BE2C (cell line): ENCODE results near the gene MTMR2.

ENCODE experiments used
- DNase-seq: peaks from one replicate; pipeline ENCODE4 v3.0.0-alpha.2; 2020
- H3K27me3 ChIP-seq: fragments of 250-450 bp; sonication (Bioruptor Pico); 2 replicates; pipeline ENCODE4 v1.5.1; 2020; ENCODE audit warnings: mild to moderate bottlenecking
- H3K36me3 ChIP-seq: fragments of 250-450 bp; sonication (Bioruptor Pico); 2 replicates; pipeline ENCODE4 v1.5.1; 2020; ENCODE audit warnings: mild to moderate bottlenecking
- H3K4me1 ChIP-seq: fragments of 250-450 bp; sonication (Bioruptor Pico); 2 replicates; pipeline ENCODE4 v1.5.1; 2020
- H3K4me3 ChIP-seq: 2 replicates; pipeline ENCODE4 v1.5.1; 2011; ENCODE audit warnings: low read depth, low read length
- H3K9me3 ChIP-seq: fragments of 250-450 bp; sonication (Bioruptor Pico); 2 replicates; pipeline ENCODE4 v1.5.1; 2020
- CTCF ChIP-seq: IDR thresholded peaks from 2 replicates; pipeline ENCODE4 v1.5.1; 2012; ENCODE audit warnings: mild to moderate bottlenecking, low read depth, low read length

The MTMR2 gene

GRCh38 chr11:95911369-95911759, 12.5 kb downstream of the MTMR2 start:
- no peaks in the 10 kb centered on the region; the same call in 1 of the 2 replicates for H3K4me1 ChIP-seq
- DNase-seq = no peak
- no peak for TF ChIP-seq CTCF
- no peaks in the 10 kb centered on the region for H3K36me3 ChIP-seq
- no peaks in the 10 kb centered on the region for H3K9me3 ChIP-seq
- H3K27me3 ChIP-seq = no peaks in the 10 kb centered on the region
- H3K4me3 ChIP-seq = no peak overlapping the region

GRCh38 chr11:95910638-95911368, 13.1 kb downstream of the MTMR2 start:
- no peak for TF ChIP-seq CTCF
- Histone ChIP-seq H3K4me3 (no peak overlapping the region), H3K36me3 (no peaks in the 10 kb centered on the region), H3K27me3 (no peaks in the 10 kb centered on the region), H3K4me1 (no peaks in the 10 kb centered on the region; the same call in 1 of the 2 replicates), H3K9me3 (no peaks in the 10 kb centered on the region)
- DNase-seq = no peak

GRCh38 chr11:95908826-95909225, 15.1 kb downstream of the MTMR2 start:
- no peak overlapping the region for H3K4me3 ChIP-seq
- TF ChIP-seq CTCF = no peak
- H3K9me3 ChIP-seq = no peaks in the 10 kb centered on the region
- H3K36me3 ChIP-seq = no peaks in the 10 kb centered on the region
- DNase-seq = no peak
- no peaks in the 10 kb centered on the region; the same call in 1 of the 2 replicates for H3K4me1 ChIP-seq
- H3K27me3 ChIP-seq = no peaks in the 10 kb centered on the region

GRCh38 chr11:95907476-95907875, 16.4 kb downstream of the MTMR2 start:
- Histone ChIP-seq H3K4me3 (no peak overlapping the region), H3K4me1 (no peaks in the 10 kb centered on the region; the same call in 1 of the 2 replicates), H3K36me3 (no peaks in the 10 kb centered on the region), H3K27me3 (no peaks in the 10 kb centered on the region), H3K9me3 (no peaks in the 10 kb centered on the region)
- DNase-seq = no peak
- TF ChIP-seq CTCF = no peak

GRCh38 chr11:95904009-95904650, 19.8 kb downstream of the MTMR2 start:
- no peak for DNase-seq
- no peaks in the 10 kb centered on the region for H3K4me1 ChIP-seq
- H3K27me3 ChIP-seq = no peaks in the 10 kb centered on the region
- H3K9me3 ChIP-seq = no peaks in the 10 kb centered on the region
- H3K4me3 ChIP-seq = no peak overlapping the region
- H3K36me3 ChIP-seq = no peaks in the 10 kb centered on the region
- no peak for TF ChIP-seq CTCF

GRCh38 chr11:95898782-95899181, 25.1 kb downstream of the MTMR2 start:
- no peaks in the 10 kb centered on the region for H3K27me3 ChIP-seq

More at GRCh38 chr11:95898782-95899181, 25.1 kb downstream of the MTMR2 start:
- no peak overlapping the region for H3K4me3 ChIP-seq
- H3K4me1 ChIP-seq = no peaks in the 10 kb centered on the region
- no peaks in the 10 kb centered on the region for H3K36me3 ChIP-seq
- no peaks in the 10 kb centered on the region for H3K9me3 ChIP-seq
- DNase-seq = no peak
- TF ChIP-seq CTCF = no peak
